PFSK-1 (cell line): ENCODE results near the gene GEMIN8.

Experiments used
- FOXP2 ChIP-seq: optimal IDR thresholded peaks from 2 replicates; pipeline ENCODE3; 2011; ENCODE audit warnings: borderline replicate concordance, control low read depth, inconsistent platforms; ENCODE audit not compliant: insufficient read depth; ENCODE audit errors: extremely low read length, extremely low read depth
- POLR2AphosphoS5 ChIP-seq: IDR thresholded peaks from 2 replicates; pipeline ENCODE4 v1.6.1; 2012; ENCODE audit warnings: low read depth, mild to moderate bottlenecking, control low read depth, low read length, moderate library complexity
- SIN3A ChIP-seq: IDR thresholded peaks from 2 replicates; pipeline ENCODE4 v1.6.1; 2012; ENCODE audit warnings: mild to moderate bottlenecking, low read length, moderate library complexity, borderline replicate concordance; ENCODE audit not compliant: insufficient read depth
- TAF1 ChIP-seq: IDR thresholded peaks from 2 replicates; pipeline ENCODE4 v1.6.1; 2012; ENCODE audit warnings: low read length, control low read depth, borderline replicate concordance; ENCODE audit not compliant: insufficient read depth
- TF ChIP-seq, protein P1 (sequence below), 2 experiments: IDR thresholded peaks; 2 replicates each; pipeline versions ENCODE4 v1.6.1 to v1.8.0; 2011 to 2012; ENCODE audit warnings: low read depth in 2 of 2, low read length in 2 of 2, control low read depth in 1 of 2, inconsistent platforms in 1 of 2, mild to moderate bottlenecking in 1 of 2, moderate library complexity in 1 of 2; ENCODE audit not compliant: insufficient read depth in 1 of 2

Gene GEMIN8

GRCh38 chrX:13966793-13967125 lies 62.9 kb downstream of the GEMIN8 start:
- TF ChIP-seq FOXP2, result no peak
- TF ChIP-seq SIN3A, result no peak
- TF ChIP-seq, protein P1, sequence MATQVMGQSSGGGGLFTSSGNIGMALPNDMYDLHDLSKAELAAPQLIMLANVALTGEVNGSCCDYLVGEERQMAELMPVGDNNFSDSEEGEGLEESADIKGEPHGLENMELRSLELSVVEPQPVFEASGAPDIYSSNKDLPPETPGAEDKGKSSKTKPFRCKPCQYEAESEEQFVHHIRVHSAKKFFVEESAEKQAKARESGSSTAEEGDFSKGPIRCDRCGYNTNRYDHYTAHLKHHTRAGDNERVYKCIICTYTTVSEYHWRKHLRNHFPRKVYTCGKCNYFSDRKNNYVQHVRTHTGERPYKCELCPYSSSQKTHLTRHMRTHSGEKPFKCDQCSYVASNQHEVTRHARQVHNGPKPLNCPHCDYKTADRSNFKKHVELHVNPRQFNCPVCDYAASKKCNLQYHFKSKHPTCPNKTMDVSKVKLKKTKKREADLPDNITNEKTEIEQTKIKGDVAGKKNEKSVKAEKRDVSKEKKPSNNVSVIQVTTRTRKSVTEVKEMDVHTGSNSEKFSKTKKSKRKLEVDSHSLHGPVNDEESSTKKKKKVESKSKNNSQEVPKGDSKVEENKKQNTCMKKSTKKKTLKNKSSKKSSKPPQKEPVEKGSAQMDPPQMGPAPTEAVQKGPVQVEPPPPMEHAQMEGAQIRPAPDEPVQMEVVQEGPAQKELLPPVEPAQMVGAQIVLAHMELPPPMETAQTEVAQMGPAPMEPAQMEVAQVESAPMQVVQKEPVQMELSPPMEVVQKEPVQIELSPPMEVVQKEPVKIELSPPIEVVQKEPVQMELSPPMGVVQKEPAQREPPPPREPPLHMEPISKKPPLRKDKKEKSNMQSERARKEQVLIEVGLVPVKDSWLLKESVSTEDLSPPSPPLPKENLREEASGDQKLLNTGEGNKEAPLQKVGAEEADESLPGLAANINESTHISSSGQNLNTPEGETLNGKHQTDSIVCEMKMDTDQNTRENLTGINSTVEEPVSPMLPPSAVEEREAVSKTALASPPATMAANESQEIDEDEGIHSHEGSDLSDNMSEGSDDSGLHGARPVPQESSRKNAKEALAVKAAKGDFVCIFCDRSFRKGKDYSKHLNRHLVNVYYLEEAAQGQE (IDR thresholded peaks at IDR 0.05; ENCODE audit: insufficient read depth in 1 of 2, low read depth in 2 of 2, low read length in 2 of 2), result no peak
- no peak for TF ChIP-seq TAF1
- TF ChIP-seq POLR2AphosphoS5, result no peak

- TF ChIP-seq POLR2AphosphoS5, result no peak
- no peak for TF ChIP-seq FOXP2
- TF ChIP-seq SIN3A, result no peak
- TF ChIP-seq, protein P1 (IDR thresholded peaks at IDR 0.05; ENCODE audit: insufficient read depth in 1 of 2, low read depth in 2 of 2, low read length in 2 of 2), result no peak
- no peak for TF ChIP-seq TAF1
Measured at GRCh38 chrX:13966071-13966792, 63.5 kb downstream of the GEMIN8 start.

DNA sequence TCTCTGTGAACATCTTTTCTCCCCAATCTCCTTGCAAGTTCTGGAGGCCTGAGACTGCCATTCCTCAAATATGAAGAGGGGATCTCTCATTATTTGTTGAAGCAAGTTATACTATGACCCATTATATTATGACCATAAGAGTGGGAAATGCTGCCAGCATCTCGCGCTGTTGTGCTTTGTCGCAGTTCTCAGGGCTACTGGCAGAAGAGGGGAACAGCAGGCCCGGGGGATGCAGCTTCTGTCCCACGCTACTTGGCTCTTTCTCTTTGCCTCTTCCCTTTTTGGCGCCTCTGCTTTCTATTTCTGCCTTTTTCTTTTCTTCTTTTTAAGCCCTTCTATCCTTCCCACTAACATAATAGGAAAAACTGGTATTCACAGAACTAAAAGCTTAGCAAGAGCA lies 64.2 kb downstream of the GEMIN8 start:
- TF ChIP-seq, protein P1 (IDR thresholded peaks at IDR 0.05; ENCODE audit: insufficient read depth in 1 of 2, low read depth in 2 of 2, low read length in 2 of 2), result no peak
- TF ChIP-seq POLR2AphosphoS5, result no peak
- TF ChIP-seq FOXP2, result no peak
- TF ChIP-seq TAF1, result no peak

DNA sequence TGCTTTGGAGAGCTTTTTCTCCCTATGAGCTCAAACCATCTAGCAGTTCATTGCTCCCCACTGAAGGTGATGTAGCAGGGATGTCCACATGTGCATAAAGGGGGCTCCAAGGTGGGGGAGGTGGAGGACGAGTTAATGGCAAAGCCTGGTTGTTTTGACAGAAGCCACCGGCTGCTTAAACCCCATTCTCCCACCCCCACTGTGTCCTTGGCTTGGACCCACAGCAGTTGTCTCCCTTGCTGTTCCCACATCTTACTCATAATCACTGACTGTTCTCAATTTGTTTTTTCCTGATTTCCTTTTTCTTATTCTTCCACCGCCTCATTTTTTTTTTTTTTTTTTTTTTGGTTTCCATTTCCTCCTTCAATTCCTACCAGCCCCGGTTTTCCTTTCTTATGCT lies 72.7 kb downstream of the GEMIN8 start:
- no peak for TF ChIP-seq FOXP2
- TF ChIP-seq, protein P1 (IDR thresholded peaks at IDR 0.05; ENCODE audit: insufficient read depth in 1 of 2, low read depth in 2 of 2, low read length in 2 of 2), result no peak
- TF ChIP-seq SIN3A, result no peak
- no peak for TF ChIP-seq POLR2AphosphoS5
- TF ChIP-seq TAF1, result no peak
